ENCODE measurements around the gene NDUFV2.
"Not testable (repeated sequence)": the region's sequence is repeated elsewhere in the genome, so short reads cannot be mapped to it uniquely, and the experiment has no call there.

The NDUFV2 gene

DNA sequence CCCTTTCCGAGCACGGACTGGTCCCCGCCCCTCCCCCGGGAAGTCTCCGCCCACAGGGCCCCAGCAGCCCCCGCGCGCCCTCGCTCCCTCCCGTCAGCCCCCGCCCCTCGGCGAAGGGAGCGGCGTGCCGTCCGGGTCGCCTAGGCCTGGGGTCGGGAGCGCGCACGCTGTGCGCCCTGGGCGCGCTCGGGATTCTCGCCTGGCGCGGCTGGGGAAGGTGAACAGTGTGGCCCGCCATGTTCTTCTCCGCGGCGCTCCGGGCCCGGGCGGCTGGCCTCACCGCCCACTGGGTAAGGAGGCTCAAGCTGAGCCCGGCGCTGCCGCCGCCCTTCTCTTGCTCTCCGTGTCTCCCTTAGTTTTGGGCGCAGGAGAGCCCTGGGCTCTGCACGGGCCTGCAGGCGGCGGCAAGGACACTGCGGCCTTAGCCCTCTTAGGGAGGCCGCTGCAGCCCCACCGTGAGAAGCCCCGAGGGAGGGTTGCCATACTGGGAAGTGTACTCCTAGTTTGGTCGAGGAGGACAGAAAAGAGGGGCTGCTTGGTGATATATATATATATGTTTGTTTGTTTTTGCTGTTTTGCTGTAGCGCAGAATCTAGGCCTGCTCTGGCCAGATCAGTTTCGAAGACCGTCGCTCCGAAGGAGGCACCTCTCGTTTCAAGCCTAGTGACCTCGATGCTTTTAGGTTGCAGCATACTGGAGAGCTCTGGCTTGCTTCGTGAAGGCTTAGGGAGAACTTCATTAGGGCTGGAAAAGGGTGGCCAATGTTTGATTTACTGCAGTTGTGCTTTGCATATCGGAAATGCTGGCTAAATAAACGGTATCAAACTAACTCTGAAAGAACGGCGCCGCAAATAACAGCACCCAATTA is at the start of gene NDUFV2:
NDUFV2 (plus strand) TSS at position 192 of the 868 bp plus-strand sequence; CDS start at position 237, 45 bp downstream.
- peak; percentile 96 to 97 for DNase-seq (ENCODE audit: low read depth in 2 of 2, low spot score in 1 of 2)

DNA sequence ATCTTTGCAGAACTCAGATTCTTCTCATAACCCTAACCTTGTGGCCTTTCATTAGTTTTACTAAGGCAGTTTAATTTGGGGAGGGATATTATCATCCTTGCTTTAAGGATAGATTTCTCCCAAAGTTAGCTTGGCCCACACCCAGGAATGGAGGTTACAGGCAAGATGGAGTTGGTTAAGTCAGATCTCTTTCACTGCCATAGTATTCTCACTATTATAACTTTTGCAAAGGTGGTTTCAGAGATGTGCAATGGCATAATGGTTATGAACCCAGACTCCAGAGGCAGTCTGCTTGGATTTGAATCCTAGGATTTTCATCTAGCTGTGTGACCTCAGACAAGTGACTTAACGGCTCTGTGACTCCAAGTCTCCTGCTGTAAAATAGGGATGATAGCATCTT is 48.7 kb upstream of the NDUFV2 start:
- no peak for DNase-seq (ENCODE audit: low read depth in 2 of 2, low spot score in 1 of 2)

DNA sequence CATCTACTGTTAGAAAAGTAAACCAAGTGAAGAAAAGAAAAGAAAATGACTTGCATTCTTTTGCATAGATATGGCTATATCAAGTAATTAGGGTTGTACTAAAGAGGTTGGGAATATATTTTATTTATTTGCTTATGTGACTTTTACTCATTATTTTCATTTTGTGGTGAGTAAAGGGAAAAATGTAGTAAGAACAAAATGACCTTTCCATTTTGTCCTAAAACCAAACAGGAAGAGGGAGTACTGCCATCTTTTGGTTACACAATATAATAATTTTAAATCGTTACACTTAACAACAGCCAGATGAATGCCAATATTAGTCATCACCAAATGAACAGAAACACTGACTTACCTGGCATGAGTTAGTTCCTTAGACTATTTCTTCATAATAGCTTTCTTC is 47.3 kb upstream of the NDUFV2 start:
- no peak for DNase-seq (ENCODE audit: low read depth in 2 of 2, low spot score in 1 of 2)

DNA sequence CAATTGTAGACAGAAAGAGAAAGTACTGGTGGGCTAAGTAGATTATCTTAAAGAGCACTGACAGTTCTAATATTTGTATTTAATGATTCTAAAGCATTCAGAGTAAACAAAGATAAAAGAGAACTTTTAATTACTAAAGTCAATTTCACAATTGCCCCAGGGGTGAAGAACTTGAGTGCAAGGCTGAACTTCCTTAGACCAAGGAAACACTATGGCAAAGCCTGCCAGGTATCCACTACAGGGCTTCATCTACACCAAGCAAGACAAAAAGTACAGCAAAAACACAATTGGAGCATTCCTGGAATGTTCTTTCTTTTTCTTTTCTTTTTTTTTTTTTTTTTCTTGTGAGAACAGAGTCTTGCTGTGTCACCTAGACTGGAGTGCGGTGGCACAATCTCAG is 46.9 kb upstream of the NDUFV2 start:
- no peak for DNase-seq (ENCODE audit: low read depth in 2 of 2, low spot score in 1 of 2)

DNA sequence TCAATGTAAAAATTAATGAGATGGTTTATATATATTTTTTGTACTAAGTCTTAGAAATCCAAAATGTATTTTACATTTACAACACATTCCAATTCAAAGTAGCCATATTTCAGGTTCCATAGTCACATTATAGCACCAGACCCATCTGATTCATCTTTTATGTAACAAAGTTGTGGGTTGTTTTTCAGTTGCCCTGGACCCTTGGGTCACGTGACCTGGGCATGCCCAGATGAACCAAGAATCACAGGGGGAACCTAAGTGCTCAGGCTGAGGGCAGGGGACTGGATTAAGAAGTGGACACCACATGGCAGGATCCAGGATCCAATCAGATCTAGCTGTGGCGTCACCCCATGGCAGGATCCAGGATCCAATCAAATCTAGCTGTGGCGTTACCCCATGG is 44.9 kb upstream of the NDUFV2 start:
- DNase-seq (ENCODE audit: low read depth in 2 of 2, low spot score in 1 of 2), result no peak

DNA sequence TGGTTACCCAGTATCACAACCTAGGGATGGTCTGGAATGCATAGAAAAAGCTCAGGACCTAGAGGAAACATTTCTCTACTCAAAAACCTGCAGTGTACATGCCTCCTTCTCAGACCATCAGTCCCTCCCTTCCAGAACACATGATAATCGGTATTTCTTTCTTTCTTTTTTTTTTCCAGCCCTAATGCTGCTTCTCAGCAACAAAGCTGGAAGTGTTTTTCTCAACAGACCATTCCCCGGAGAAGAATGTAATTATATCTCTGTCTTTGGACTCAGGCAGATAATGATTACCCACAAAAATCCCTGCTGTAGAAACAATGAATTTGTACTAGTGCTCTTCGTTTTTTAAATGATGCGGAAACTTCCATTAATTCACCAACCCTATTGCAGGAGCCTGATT is 44.1 kb upstream of the NDUFV2 start:
- no peak for DNase-seq (ENCODE audit: low read depth in 2 of 2, low spot score in 1 of 2)

DNA sequence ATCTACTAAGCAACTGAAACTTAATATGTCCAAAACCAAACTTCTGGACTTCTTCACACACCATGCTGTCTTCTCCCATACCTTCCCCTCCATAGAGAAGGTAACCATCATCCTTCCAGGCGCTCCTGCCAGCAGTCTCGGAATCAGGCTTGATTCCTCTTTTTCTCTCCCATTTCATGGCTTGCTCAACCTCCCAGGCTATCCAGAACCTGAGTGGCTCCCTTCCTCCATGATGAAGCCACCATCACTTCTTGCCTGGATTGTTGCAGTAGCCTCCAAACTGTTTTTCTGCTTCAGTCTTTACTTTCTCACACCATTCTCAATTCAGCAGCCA is 40.1 kb upstream of the NDUFV2 start:
- DNase-seq (ENCODE audit: low read depth in 2 of 2, low spot score in 1 of 2), result no peak

DNA sequence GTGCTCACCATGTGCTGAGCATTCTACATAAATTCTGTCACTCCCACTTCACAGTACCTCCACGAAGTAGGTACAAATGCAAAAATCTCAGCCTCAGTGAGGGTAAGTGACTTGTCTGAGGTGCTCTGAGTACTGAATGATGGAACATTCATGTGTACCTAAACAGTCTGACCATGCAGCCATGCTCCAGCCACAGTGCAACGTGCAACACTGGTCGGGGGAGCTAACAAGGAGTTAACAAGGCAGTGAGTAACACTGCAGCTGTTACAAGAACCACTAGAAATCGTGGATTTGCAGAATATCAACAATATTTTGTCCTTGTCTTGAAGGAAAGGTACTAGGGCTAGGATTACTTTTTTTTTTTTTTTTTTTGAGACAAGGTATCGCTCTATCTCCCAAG is 36.6 kb upstream of the NDUFV2 start:
- no peak for DNase-seq (ENCODE audit: low read depth in 2 of 2, low spot score in 1 of 2)

DNA sequence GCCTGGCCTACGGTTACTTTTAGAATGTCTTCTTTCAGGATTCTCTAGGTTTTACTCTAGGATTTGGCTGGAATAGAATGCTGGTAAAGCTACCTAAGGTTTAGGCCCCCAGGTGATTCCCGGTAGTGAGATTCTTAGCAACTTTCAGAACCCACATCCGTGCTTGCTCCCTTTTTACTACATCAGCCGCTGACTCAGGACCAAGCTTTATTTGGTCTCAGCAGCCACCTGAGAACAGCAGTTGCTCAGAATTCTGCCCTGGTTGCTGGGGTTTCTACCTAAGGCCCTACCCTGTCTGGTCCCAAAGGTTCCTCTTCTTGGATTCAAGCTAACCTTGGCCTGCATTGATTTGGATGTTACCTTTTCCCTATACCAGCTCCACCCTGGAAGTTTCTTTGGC is 36.1 kb upstream of the NDUFV2 start:
- DNase-seq (ENCODE audit: low read depth in 2 of 2, low spot score in 1 of 2), result no peak

DNA sequence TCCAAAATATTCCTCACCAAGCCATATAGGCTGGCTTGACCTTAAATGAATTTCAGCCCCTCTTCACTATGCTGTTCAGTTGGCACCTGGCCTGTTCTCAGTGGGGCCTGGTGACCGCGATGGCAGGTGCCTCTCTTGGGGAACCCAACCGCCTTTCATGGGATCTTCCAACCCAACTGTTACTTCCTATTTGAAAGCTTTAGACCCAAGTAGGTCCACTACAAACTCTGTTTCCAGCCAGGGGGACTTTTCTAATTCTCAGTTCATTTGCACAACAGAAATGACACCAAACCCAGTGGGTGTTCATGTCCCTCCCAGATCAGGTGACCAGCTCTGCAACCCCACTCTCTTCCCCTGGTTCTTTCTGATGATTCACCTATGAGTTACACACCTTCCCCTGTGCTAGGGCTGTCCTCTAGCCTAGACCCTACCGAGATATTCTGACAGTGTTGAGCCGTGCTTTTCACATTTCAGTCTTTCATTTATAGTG is 35.6 kb upstream of the NDUFV2 start:
- DNase-seq (ENCODE audit: low read depth in 2 of 2, low spot score in 1 of 2), result no peak

DNA sequence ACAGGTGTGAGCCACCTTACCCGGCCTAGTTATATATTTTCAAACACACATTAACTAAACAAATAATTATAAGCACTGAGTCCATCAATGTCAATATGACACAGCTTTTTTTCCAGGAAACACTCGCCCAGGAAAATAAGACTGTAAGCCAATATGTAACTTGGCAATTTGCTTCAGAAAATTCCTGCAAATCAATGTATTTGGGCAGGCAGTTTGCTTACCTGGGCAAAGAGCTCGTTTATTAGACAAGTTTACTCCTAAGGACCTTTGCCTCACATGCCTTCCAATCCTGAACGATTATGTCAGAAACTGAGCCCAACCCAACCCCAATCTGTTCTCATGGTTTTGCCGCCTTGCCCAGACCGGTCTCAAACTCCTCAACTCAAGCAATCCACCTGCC is 34.7 kb upstream of the NDUFV2 start:
- DNase-seq (ENCODE audit: low read depth in 2 of 2, low spot score in 1 of 2), result no peak

DNA sequence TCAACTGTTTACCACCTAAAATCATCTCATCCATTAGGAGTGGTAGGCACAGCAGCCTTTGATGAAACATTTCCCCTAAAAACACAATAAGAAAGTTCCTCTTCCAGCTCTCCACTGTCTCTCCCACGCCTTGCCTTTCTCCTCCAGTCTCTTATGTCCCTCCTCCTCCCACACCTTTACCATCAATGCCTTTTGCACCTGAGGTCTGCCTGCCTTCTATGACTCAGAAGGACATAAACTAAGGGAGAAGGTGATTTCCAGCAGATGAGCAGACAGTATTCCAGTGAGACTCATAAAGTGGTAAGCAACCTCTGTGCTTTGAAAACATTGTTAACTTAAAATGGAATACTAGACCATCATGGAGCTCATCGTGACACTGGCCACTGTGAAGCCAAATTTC is 34.2 kb upstream of the NDUFV2 start:
- DNase-seq (ENCODE audit: low read depth in 2 of 2, low spot score in 1 of 2), result no peak

DNA sequence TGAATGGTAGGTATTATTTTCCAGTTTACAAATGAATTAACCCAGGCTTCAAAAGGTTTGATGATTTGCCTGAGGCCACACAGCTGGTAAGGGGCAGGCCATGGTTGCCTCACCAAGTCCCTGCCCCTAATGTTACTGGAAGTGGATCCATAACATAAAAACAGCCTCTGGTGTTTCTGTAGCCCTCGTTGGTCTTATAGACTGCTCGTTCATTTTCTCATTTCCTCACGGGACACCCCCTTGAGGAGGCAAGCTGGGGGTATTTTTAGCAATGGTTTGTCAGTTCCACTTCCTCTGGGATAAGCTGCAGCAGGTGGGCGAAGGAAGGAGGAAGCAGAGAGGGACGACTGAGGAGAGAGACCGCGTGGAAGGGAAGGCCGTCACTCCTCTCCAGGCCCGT is 32.9 kb upstream of the NDUFV2 start:
- DNase-seq (ENCODE audit: low read depth in 2 of 2, low spot score in 1 of 2), result no peak

DNA sequence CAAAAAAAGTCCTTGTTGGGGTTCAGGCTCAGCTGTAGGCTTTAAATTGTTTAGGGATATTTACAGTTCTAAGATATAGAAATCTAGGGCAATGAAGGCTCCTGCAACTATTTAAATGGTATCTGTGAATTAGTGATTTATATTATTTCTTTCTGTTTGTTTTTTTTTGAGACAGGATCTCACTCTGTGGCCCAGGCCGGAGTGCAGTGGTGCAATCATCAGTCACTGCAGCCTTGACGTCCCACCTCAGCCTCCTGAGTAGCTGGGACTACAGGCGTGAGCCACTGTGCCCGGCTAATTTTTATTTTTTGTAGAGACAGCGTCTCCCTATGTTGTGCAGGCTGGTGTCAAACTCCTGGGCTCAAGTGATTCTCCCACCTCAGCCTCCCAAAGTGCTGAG is 32.3 kb upstream of the NDUFV2 start:
- no peak for DNase-seq (ENCODE audit: low read depth in 2 of 2, low spot score in 1 of 2)

DNA sequence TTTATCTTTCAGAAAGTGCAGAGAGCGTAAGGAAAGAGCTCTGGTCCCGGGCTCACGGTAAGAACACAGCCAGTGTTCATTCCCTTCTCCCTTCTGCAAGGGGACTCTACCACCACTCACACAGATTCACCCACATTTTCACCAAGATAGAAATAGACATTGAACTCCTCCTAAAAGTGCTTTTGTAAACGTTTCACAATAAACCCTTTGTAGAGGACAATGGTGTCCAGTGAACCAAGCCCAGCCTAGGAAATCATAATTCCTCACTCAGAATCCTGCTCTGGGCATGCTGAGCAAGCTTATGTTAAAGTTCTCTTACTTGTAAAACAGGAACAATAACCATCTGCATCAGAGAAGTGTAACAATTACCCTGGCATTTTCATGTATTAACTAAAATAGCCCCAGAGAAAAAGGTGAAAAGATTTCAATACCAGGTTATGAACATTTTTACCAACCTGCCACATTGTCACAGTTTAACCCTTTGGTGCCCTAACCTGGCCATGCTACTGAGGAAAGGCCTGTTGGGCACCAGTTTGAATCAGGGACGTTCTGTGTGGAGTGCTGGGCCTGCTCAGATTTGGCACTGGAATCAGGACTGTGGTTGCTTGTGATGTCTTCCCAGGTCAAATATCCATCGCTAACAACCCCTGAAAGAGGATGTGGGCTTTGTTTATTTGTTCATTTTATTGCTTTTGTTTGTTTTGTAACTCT is 22.5 kb upstream of the NDUFV2 start:
- DNase-seq (ENCODE audit: low read depth in 2 of 2, low spot score in 1 of 2), result no peak

DNA sequence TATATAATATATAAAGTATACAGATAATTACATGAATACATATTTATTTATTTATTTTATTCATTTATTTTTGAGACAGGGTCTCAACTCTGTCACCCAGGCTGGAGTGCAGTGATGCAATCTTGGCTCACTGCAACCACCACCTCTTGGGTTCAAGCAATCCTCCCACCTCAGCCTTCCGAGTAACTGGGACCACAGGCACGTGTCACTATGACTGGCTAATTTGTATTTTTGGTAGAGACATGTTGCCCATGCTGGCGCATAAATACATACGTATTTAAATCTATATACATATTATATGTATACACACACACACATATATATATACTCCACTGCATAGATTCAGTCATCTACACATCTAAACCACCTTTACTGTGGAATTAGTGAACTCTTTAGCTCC is 20.6 kb upstream of the NDUFV2 start:
- DNase-seq (ENCODE audit: low read depth in 2 of 2, low spot score in 1 of 2), result no peak

DNA sequence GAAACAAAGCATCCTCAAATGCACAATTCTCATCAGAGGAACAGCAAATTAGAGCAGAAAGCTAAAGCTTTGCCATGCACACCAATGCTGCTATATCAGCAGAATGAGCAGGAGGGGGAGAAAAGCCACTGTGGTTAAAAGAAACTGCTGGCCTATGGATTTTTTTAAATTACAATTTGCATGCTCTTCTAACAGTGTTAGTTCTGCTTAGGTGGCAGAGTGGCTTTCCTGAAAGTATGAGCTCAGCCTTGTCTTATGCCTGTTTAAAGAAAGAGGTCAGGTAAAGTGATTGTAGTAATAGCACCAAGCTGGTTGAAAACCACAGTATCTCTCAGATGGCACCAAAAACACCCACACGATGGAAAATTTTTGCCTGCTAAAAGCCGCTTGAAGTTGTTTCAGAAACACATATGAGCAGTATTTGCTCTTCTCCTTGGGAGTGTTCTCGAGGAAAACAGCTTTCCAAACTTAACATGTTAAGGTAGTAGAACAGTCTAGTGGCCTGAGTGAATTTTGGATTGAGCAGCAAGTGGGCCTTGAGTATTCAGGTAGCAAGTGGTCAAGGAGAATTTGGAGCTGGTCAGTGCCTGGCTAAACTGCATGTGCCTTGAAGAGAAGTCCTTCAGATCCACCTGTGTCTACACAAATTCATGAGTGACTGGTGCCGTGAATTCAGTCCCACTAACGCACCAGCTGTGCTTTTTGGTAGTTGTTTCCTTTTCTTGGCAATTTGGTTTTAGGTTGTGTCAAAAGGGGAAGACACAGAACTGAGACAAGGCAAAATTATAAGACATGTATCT is 19.6 kb upstream of the NDUFV2 start:
- DNase-seq (ENCODE audit: low read depth in 2 of 2, low spot score in 1 of 2), result peak in 1 of 2 donors; percentile 18

DNA sequence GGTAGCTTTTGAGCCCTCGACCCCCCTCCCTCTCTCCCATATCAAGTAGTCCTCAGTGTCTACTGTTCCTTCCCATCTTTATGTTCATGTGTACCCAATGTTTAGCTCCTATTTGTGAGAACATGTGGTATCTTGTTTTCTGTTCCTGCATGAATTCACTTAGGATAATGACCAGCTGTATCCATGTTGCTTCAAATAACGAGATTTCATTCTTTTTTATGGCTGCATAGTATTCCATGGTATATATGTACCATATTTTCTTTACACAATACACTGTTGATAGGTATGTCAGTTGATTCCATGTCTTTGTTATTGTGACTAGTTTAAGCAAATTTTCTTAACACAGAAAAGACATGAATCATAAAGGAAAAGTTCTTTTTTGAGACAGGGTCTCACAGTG is 16.5 kb upstream of the NDUFV2 start:
- DNase-seq (ENCODE audit: low read depth in 2 of 2, low spot score in 1 of 2), result no peak

DNA sequence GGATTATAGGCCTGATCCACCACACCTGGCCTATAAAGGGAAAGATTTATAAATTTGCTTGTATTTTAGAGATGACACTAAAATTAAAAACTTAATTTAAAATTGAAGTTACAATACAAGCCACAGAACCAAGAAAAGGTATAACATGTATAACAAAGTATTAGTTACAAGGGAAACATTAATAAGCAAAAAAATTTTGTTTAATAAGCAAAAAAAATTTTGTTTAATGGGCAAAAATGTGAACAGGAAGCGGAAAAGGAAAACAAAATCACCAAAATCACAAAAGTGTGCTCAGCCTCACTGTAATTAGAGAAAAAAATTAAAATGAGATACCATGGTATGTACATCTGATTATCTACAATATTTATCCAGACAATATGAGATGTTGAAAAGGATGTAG is 15.9 kb upstream of the NDUFV2 start:
- DNase-seq (ENCODE audit: low read depth in 2 of 2, low spot score in 1 of 2), result no peak

DNA sequence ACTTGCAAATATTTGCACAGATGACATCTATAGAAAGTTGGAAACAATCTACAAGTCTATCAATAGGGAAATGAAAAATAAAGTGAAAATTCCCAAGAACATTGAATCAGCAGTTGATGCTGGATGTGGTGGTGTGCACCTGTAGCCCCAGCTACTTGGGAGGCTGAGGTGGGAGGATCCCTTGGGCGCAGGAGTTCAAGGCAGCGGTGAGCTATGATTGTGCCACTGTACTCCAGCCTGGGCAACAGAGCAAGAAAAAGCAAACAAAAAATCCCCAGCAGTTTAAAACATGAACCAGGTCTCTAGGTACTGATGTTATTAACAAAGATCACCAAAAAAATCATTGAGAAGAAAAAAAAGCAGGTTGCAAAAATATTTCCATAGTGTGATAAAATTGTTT is 15.4 kb upstream of the NDUFV2 start:
- DNase-seq (ENCODE audit: low read depth in 2 of 2, low spot score in 1 of 2), result no peak

DNA sequence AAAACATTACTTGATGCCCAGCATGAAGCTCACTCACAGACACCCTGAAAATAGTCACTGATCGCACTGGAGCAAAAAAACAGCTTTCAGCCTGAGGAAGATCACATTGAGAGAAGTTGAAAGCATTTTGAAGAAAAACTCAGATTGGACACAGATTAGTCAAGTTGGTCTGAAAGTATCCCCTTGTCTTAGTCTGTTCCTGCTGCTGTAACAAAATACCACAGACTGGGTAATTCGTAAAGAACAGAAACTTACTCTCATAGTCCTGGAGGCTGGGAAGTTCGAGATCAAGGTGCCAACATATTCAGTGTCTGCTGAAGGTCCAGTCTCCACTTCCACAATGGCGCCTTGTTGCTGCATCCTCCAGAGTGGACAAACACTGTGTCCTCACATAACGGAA is 14.2 kb upstream of the NDUFV2 start:
- DNase-seq (ENCODE audit: low read depth in 2 of 2, low spot score in 1 of 2), result no peak

DNA sequence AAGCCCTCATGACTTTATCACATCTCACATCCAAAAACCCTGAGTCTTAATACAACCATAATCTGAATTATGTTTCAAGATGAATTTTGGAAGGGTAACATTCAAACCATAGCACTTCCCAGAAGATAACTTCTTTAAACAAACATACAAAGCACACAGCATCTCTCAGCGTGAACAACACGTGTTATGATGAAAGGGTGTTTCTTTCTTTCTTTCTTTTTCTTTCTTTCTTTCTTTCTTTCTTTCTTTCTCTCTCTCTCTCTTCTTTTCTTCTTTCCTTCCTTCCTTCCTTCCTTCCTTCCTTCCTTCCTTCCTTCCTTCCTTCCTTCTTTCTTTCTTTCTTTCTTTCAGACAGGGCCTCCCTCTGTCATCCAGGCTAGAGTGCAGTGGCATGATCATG is 13.8 kb upstream of the NDUFV2 start:
- not testable (repeated sequence) for DNase-seq (ENCODE audit: low read depth in 2 of 2, low spot score in 1 of 2)

Measured in stimulated activated CD8-positive, alpha-beta memory T cell treated with anti-CD3 and anti-CD28 coated beads, Interleukin-4, amount 100 ng/mL, for 1 hour (primary cell).